ENCODE results near the gene MOCOS.
"Not testable (repeated sequence)": the region's sequence is repeated elsewhere in the genome, so short reads cannot be mapped to it uniquely, and the experiment has no call there.

Gene MOCOS, protein sequence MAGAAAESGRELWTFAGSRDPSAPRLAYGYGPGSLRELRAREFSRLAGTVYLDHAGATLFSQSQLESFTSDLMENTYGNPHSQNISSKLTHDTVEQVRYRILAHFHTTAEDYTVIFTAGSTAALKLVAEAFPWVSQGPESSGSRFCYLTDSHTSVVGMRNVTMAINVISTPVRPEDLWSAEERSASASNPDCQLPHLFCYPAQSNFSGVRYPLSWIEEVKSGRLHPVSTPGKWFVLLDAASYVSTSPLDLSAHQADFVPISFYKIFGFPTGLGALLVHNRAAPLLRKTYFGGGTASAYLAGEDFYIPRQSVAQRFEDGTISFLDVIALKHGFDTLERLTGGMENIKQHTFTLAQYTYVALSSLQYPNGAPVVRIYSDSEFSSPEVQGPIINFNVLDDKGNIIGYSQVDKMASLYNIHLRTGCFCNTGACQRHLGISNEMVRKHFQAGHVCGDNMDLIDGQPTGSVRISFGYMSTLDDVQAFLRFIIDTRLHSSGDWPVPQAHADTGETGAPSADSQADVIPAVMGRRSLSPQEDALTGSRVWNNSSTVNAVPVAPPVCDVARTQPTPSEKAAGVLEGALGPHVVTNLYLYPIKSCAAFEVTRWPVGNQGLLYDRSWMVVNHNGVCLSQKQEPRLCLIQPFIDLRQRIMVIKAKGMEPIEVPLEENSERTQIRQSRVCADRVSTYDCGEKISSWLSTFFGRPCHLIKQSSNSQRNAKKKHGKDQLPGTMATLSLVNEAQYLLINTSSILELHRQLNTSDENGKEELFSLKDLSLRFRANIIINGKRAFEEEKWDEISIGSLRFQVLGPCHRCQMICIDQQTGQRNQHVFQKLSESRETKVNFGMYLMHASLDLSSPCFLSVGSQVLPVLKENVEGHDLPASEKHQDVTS

GRCh38 chr18:36187193-36187825, at the start of gene MOCOS:
Gene MOCOS, plus strand, starts transcription at chr18:36187497. Its CDS starts 43 bp downstream, at chr18:36187540.
- DNase-seq: peak in 8 of 14 donors; percentile 5 to 40 (median 18)

DNA sequence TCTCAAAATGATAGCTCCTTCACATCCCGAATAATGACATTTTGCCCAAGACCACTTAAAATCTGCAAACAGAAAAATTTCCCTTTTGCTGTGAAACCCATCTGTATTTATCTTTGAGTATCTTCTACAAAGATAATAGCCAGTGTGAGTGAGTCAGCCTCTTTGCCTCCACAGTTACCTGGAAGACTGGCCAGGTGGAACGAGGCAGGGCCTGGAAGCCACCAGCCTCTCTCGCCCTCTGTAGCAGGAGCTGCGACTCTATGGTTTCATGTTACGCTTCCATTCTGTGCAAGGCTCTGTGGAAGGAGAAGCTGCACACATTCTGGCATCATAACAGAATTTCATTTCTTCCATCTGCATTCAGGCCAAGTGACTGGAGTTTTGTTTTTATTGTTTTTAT, 48.1 kb upstream of the MOCOS start:
- no peak for DNase-seq

- DNase-seq: no peak
These were observed 45.7 kb upstream of the MOCOS start for GRCh38 chr18:36141576-36141975.

DNA sequence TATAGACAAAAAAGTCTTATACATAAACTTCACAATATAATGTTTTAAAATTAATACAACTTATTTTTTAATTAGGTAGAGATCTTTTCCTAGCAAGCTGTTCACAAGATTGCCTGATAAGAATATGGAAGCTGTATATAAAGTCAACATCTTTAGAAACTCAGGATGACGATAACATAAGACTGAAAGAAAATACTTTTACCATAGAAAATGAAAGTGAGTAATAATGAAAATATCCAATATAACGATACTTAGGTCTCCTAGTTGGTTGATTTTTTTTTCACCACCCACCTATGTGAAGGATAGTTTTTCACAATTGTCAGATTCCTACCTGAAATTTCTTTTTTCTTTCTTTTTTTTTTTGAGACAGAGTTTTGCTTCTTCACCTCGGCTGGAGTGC, 44.5 kb upstream of the MOCOS start:
- DNase-seq: no peak

GRCh38 chr18:36143391-36143790, 43.9 kb upstream of the MOCOS start:
- no peak for DNase-seq

- no peak for DNase-seq
These were observed 37.6 kb upstream of the MOCOS start for GRCh38 chr18:36149514-36150289.

- no peak for DNase-seq
These were observed 34.5 kb upstream of the MOCOS start for GRCh38 chr18:36152781-36153180.

DNA sequence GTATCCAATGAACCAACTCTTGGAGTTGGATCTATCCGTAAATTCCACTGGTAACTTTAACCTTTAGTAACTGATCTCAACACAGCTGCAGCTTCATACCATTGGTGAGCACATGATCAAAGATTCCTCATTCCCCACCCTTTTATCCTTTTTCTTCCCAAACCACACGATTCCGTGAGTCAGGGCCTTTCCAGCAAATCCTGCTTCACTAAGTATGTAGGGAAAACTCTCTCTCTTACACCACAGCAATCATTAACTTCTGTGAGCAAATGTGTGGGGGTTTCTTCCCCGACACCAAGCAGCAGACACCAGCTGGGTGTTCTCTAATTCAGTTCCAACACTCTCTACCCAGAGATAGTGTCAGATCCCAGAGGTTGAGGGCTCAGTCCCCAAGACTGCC, 34.1 kb upstream of the MOCOS start:
- DNase-seq: no peak

DNA sequence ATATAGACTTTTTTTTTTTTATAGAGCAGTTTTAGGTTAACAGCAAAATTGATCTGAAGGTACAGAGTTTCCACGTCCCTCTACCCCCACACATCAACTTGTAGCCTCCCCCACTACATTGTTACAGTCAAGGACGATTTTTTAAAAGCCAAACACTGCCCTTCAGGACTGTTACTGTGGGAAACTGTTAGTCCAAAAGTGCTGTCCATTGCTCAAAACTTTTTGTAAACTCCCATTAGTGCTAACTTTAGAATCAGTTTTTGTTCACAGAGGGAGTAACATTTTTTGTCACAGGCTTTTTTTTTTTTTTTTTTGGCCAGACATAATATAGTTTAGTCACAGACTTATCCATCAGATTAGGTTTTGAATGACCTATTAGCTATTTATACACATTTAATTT, 33.5 kb upstream of the MOCOS start:
- DNase-seq: no peak

DNA sequence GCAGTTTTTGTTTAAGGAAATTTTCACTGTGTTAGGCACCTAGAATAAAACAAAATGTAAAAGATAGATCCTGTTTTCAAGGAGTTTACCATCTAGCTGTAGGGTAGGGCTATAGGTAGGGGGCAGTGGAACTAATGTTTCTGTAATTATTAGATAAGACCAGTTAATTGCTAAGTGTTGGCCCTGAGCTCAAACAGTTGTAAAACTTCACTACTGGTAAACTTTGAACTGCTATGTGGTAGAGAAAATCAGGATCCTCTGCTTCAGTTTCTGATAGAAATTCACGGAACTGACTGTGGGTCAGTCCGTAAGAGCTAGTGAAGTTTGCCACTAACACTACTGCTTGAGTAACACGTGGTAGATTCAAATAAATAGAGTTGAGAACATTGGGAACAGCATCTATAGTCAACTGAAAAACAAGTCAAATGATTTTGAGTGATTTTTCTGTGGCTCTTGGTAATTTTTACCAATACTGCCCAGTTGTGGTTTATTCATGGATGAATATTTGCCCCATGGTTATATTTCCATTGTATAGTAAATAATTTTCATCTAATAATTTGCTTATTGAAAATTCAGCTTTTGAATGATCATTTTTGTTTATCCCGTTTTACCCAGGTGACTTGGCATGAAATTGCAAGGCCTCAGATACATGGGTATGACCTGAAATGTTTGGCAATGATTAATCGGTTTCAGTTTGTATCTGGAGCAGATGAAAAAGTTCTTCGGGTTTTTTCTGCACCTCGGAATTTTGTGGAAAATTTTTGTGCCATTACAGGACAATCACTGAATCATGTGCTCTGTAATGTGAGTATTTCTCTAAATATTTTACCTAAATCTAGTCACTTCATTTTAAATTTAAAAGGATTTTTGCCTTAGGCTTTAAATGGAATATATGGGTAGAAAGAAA, 31.2 kb upstream of the MOCOS start:
- no peak for DNase-seq

GRCh38 chr18:36157441-36157840, 29.9 kb upstream of the MOCOS start:
- DNase-seq: no peak

DNA sequence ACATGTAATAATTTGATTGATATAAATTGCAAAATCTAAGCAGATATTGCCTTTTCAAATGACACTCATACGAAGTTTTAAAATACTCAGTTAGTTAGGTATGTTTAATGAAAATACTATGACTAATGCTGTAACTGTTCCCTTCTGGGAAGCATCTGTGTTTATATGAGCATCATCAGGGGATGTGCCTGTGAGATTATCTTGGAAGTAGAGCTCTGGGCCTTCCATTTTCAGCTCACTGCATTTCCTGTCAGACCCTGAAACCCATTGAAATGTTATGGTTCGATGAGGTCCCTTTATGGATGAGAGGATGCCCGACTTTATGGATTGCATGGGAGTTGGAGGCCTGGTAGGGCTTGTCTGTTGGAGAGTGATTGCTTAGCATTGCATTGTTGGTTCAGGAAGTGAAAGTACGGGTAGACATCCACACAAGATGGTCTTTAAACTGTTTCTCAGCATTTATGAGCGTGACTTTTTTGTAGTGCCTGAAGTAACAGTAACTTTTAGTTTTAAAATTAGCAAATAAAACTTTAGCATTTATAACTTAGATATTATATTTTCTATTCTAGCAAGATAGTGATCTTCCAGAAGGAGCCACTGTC, 28.9 kb upstream of the MOCOS start:
- DNase-seq: no peak

DNA sequence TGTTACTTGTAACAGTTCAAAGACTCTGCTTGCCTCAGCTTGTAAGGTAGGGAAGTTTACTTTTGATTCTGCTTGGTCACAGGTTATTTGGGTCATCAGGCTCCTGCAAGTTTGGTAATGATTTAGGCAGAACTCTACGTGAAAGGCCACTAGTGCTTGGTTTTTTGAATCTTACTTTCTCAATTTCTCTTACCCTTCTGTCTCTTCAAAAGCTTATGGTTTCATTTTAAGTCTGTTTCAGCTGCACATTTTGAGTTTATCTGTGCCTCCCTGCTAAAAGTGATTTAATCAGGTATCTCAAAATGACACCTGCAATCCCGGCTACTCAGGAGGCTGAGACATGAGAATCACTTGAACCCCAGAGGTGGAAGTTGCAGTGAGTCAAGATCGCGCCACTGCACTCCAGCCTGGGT, 26.3 kb upstream of the MOCOS start:
- DNase-seq: no peak

GRCh38 chr18:36162981-36163380, 24.3 kb upstream of the MOCOS start:
- no peak for DNase-seq

DNA sequence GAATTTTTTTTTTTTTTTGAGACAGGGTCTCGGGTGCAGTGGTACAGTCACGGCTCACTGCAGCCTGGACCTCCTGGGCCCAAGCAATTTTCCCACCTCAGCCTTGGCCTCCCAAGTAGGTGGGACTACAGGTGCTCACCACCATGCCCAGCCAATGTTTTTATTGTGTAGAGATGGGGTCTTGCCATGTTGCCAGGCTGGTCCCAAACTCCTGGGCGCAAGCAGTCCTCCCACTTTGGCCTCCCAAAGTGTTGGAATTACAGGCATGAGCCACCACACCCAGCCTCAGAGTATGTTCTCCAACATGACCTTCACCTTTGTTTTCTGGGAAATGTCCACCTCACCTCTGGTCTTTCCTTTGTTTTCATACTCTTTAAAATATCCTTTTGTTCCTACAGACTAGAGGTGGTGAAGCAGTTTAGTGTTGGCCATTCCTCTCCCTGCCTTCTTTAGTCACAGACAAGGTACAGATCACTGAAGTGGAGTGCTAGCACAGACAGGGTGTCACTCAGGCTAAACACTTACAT, 19.5 kb upstream of the MOCOS start:
- DNase-seq: no peak

DNA sequence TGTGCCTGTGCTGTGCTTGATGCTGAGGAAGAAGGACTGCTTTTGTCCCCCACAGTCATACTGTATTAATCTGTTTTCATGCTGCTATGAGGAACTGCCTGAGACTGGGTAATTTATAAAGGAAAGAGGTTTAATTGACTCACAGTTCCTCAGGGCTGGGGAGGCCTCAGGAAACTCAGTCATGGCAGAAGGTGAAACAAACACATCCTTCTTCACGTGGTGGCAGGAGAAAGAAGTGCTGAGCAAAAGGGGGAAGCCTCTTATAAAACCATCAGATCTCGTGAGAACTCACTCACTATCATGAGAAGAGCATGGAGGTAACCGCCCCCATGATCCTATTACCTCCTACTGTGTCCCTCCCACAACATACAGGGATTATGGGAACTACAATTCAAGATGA, 19.0 kb upstream of the MOCOS start:
- DNase-seq: not testable (repeated sequence)

GRCh38 chr18:36169938-36170337, 17.4 kb upstream of the MOCOS start:
- no peak for DNase-seq

- DNase-seq: no peak
These were observed 11.8 kb upstream of the MOCOS start for GRCh38 chr18:36175481-36175880.

- DNase-seq: no peak
These were observed 11.1 kb upstream of the MOCOS start for GRCh38 chr18:36176177-36176584.

DNA sequence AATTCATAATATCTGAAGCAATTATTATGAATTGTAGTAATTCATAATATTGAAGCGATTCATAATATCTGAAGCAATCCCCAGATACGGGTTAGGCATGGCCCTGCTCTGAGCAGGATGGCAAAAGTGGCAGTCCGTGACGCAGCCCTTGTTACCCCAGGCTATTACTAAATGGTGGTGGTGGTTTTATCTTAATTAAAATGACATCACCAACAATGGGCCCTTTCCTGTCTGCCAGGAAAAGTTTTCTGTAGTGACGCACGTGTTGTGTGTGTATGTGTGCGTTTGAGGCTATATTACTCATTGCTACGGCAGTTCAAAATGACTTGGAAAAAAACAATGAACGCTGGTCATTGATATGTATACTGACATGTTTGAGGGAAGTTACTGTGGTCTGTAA, 10.6 kb upstream of the MOCOS start:
- DNase-seq: no peak

GRCh38 chr18:36177913-36178312, 9.4 kb upstream of the MOCOS start:
- DNase-seq: no peak
